Measurements from ENCODE around the gene ODAD2.

Gene ODAD2, protein sequence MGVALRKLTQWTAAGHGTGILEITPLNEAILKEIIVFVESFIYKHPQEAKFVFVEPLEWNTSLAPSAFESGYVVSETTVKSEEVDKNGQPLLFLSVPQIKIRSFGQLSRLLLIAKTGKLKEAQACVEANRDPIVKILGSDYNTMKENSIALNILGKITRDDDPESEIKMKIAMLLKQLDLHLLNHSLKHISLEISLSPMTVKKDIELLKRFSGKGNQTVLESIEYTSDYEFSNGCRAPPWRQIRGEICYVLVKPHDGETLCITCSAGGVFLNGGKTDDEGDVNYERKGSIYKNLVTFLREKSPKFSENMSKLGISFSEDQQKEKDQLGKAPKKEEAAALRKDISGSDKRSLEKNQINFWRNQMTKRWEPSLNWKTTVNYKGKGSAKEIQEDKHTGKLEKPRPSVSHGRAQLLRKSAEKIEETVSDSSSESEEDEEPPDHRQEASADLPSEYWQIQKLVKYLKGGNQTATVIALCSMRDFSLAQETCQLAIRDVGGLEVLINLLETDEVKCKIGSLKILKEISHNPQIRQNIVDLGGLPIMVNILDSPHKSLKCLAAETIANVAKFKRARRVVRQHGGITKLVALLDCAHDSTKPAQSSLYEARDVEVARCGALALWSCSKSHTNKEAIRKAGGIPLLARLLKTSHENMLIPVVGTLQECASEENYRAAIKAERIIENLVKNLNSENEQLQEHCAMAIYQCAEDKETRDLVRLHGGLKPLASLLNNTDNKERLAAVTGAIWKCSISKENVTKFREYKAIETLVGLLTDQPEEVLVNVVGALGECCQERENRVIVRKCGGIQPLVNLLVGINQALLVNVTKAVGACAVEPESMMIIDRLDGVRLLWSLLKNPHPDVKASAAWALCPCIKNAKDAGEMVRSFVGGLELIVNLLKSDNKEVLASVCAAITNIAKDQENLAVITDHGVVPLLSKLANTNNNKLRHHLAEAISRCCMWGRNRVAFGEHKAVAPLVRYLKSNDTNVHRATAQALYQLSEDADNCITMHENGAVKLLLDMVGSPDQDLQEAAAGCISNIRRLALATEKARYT

GRCh38 chr10:27998954-27999275, at the start of gene ODAD2:
TSS of gene ODAD2 (minus strand) at chr10:27999079. CDS start at chr10:27995142, 3,937 bp downstream.
- no peak for FAIRE-seq
- no peak for TF ChIP-seq POLR2A (IDR thresholded peaks at IDR 0.05; ENCODE audit: low read depth, low read length)
- DNase-seq (ENCODE audit: insufficient read length, low spot score) = no peak

DNA sequence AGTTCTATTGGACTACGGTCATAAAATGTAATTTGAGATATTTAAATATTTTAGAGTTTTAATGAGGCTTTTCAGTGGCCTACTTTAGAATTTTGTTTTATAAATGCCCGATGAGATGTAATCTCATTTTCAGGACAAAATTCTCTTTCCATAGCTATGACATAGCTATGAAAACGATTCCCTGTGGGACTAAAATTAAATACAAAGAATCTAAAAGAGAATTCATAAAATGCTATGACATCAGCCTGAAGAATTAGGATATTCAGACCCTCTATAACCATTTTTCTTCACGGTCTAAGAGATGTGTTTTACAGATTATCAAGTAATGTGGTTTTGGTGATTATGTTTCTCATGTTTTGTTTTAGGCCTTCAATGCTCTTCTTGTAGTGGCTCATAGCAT, 48.2 kb upstream of the ODAD2 start:
- DNase-seq (ENCODE audit: insufficient read length, low spot score) = no peak
- no peak for TF ChIP-seq POLR2A (IDR thresholded peaks at IDR 0.05; ENCODE audit: low read depth, low read length)
- FAIRE-seq = no peak

DNA sequence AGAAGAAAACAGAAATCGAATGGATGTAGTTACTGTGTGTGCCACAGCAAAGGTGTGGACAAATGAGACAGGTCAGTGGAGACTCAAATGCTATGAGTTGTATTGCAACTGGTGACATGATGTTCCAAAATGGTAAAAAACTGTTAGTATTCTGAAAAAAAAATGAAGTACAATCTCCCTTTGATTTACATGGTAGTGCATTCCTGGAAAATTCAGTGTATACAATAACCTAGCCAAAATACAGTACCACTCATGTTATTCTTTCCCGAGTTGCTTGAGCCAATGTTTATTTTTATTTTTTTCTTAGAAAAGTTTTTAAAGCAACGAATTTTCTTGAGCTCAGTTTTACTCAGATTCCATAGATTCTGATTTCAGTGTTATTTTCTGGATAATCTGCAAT, 47.7 kb upstream of the ODAD2 start:
- FAIRE-seq (peak; percentile 48), DNase-seq (ENCODE audit: insufficient read length, low spot score) (no peak)

DNA sequence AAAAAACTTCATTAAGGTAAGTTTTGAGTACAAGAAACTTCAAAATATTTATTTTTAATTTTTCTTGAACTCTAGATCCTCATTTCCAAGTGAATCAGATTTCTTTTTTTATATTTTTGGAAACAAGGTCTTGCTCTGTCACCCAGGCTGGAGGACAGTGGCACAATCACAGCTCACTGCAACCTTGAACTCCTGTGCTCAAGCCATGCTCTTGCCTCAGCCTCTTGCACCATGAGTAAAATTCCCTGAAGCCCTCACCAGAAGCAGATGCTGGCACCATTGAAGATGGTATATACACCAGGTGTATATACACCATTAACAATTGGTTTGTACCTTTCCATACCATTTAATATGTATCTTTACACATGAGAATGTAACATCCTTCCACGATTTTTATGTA, 45.1 kb upstream of the ODAD2 start:
- FAIRE-seq (no peak), DNase-seq (ENCODE audit: insufficient read length, low spot score) (no peak)
- TF ChIP-seq POLR2A (IDR thresholded peaks at IDR 0.05; ENCODE audit: low read depth, low read length) = no peak

More for the DNA sequence above, 47.7 kb upstream of the ODAD2 start:
- no peak for TF ChIP-seq POLR2A (IDR thresholded peaks at IDR 0.05; ENCODE audit: low read depth, low read length)

GRCh38 chr10:28036587-28036986, 37.7 kb upstream of the ODAD2 start:
- no peak for TF ChIP-seq POLR2A (IDR thresholded peaks at IDR 0.05; ENCODE audit: low read depth, low read length)
- peak; percentile 17 for DNase-seq (ENCODE audit: insufficient read length, low spot score)

DNA sequence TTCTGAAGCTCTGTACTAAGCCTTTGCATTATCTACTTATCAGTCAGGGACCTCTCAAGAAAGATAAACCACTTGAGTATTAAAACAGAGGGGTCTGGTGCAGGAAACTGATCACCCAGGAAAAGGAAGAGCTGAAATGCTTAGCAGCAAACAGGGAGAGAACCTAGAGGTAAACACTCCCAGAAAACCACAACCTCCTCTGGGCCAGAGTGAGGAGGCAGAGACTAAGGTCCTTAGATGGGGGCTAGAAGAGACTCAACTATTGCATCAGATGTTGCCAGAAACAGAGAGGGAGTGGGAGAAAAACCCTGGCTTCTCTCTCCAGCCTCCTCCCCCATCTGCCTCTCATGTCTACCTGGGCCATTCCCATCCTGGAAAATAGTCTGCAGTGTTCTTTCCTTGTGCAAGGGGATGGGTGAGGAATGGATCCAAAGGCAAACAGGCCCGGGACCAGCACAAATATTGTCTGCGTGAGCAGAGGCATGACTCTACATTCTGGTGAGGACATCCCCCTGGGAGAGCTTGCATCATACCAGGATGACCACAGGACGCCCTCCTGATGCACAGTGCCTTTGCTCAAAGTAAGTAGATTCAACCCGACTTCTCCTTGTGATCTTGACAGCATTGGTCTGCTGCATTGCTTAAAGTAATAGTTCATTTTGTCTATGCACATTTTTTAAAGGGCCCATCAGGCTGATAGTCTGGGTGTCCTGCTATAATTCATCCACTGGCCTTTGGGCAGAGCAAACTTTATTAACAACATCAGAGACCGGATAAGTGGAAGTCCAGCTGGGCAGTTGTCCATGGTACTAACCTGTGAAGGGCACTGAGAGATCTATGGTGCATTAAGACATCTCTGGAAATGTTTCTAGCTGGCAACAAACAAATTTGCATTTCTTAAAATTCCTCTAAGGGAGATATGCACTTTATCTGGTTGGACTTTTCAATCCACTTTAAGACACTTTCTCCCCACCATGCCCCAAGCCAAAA, 22.4 kb upstream of the ODAD2 start:
- TF ChIP-seq POLR2A (IDR thresholded peaks at IDR 0.05; ENCODE audit: low read depth, low read length) = no peak
- FAIRE-seq = no peak
- DNase-seq (ENCODE audit: insufficient read length, low spot score) = no peak

More at GRCh38 chr10:28036587-28036986, 37.7 kb upstream of the ODAD2 start:
- FAIRE-seq = peak; percentile 93

DNA sequence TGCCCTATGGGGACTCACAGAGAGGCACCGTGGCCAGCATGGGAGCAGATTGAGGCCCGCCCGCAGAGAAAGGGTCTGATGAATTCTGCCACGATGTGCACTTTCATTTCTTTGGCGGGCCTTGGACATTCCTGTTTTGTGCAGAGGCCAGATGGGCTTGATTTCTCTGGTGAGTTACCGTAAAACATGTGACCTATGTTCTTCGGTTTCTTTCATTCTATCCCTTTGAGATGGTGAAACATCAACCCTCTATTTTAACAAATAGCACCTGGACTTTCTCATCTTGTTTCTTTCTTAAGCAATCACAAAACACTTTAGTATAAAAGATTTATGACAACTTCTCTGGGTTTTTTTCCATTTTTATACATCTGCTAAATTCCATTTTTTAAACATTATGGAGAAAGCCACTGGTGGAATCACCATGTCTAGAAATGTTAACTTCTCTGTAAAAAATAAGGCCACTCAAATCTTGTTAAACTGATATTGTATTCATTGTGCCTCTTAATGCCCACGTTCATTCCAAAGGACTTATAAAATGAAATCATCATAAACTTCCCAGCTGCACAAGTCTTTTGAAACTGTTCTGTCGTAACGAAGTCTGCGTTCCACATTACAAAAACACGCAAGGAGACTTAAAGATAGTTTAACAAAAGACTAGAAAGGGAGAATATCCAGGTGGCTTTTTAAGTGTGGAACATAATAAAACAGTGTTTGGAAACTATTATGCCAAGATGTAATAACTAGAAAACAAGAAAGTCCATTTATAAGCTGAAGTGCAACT, 21.4 kb upstream of the ODAD2 start:
- FAIRE-seq = no peak

DNA sequence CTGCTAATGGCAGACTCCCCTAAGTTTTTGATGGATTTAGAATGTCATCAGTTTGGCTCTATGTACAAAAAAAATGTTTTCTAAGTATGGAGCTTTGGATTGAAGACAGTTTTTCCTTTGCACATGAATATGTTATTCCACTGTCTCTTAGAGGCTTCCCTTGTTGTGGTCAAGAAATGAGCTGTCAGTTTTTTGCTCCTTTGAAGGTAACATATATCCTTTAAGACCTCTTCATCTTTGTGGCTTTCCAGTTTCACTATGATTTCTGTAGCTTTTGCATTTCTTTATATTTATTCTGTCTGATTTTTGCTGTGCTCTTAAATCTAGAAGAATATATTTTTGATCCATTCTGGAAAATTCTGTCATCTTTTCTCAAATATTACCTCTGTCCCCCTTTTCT, 15.8 kb upstream of the ODAD2 start:
- DNase-seq (ENCODE audit: insufficient read length, low spot score) (no peak), FAIRE-seq (no peak)
- TF ChIP-seq POLR2A (IDR thresholded peaks at IDR 0.05; ENCODE audit: low read depth, low read length) = no peak

More for the DNA sequence above, 21.4 kb upstream of the ODAD2 start:
- no peak for TF ChIP-seq POLR2A (IDR thresholded peaks at IDR 0.05; ENCODE audit: low read depth, low read length)
- DNase-seq (ENCODE audit: insufficient read length, low spot score) = no peak

- TF ChIP-seq POLR2A (IDR thresholded peaks at IDR 0.05; ENCODE audit: low read depth, low read length) = no peak
- DNase-seq (ENCODE audit: insufficient read length, low spot score) (no peak), FAIRE-seq (no peak)
Measured at GRCh38 chr10:28012990-28013515, 14.2 kb upstream of the ODAD2 start.

DNA sequence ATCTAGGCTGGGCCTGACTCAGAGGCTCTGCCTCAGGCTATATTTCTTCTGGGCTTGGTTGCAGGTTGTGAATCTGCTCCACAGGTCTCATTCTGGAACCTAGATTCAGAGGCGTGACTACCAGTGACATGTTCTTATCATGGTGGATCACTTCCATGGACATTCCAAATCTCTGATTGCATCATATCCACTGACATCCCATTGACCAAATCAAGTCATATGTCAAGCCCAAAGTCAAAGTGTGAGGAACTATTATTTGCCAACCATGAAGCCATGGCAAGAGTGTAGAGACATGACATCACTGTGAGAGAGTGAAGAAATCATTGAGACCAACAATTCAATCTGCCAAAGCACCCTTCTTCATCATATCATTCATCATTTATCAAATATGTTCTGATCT, 11.9 kb upstream of the ODAD2 start:
- no peak for FAIRE-seq
- DNase-seq (ENCODE audit: insufficient read length, low spot score) = no peak

DNA sequence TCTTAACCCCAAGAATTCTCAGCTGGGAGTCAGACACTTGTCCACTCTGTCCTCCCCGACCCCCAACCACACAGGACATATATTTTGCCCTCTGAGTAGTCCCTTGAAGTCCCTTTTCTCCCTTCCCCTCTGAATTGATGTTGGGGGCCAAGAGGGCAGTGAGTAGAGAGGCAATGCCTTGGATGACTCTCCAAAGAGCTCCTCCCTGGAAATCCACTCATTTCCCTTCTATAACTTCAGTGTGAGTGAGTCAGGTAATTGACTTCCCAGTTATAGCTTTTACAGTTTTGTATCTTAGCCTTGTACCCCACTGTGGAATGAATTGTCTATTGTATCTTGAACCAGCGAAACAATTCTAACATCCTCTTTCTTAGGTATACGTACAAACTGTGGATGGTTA, 9.2 kb upstream of the ODAD2 start:
- no peak for TF ChIP-seq POLR2A (IDR thresholded peaks at IDR 0.05; ENCODE audit: low read depth, low read length)
- no peak for FAIRE-seq

More for the DNA sequence above, 11.9 kb upstream of the ODAD2 start:
- TF ChIP-seq POLR2A (IDR thresholded peaks at IDR 0.05; ENCODE audit: low read depth, low read length) = no peak

DNA sequence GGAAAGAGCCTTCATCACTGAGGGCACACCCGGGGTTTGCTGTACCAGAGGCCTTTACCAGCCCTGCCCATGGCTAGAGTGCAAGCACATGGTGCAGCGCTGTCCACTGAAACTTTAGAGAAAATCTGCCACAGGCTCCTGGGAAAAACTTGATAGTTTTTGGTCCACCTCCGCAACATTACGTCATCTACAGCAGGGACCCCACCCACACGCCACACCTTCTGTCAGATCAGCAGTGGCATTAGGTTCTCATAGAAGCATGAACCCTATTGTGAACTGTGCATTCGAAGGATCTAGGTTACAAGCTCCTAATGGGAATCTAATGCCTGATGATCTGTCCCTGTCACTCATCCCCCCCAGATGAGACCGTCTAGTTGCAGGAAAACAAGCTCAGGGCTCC, 2.5 kb upstream of the ODAD2 start:
- FAIRE-seq = no peak
- no peak for TF ChIP-seq POLR2A (IDR thresholded peaks at IDR 0.05; ENCODE audit: low read depth, low read length)
- DNase-seq (ENCODE audit: insufficient read length, low spot score) = no peak

More for the DNA sequence above, 9.2 kb upstream of the ODAD2 start:
- peak; percentile 12 for DNase-seq (ENCODE audit: insufficient read length, low spot score)
